ENCODE measurements around the gene PSENEN.

PSENEN gene

DNA sequence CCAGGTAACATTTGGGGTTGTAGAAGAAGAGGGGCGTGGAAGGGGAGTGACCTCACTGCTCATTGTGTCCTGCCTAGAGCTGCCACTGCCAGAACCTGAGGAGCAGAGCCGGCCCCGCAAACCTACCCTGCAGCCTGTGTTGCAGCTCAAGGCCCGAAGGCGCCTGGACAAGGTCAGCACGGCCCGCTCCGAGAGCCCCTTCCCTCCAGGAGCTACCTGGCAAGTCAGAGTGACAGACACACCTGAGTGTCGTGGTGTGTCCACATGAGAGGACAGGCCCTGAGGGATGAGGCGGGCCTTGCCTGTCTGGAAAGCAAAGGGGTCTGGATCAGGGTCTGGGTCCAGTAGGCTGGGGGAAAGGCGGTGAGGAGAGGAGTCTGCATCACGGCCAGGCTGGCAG lies 20.9 kb upstream of the PSENEN start:
- no peak for TF ChIP-seq CTCF (IDR thresholded peaks at IDR 0.05; ENCODE audit: low read depth, low read length, missing control alignments)

GRCh38 chr19:35725216-35725861 lies 20.1 kb upstream of the PSENEN start:
- H3K4me3 ChIP-seq (replicated peaks; ENCODE audit: low read depth, low read length), result no peak overlapping the region
- no peak for DNase-seq (ENCODE audit: extremely low read depth, low read depth)
- no peak for TF ChIP-seq CTCF (IDR thresholded peaks at IDR 0.05; ENCODE audit: low read depth, low read length, missing control alignments)

More for the DNA sequence above, 20.9 kb upstream of the PSENEN start:
- no peak for DNase-seq (ENCODE audit: extremely low read depth, low read depth)
- H3K4me3 ChIP-seq (replicated peaks; ENCODE audit: low read depth, low read length), result no peak overlapping the region

DNA sequence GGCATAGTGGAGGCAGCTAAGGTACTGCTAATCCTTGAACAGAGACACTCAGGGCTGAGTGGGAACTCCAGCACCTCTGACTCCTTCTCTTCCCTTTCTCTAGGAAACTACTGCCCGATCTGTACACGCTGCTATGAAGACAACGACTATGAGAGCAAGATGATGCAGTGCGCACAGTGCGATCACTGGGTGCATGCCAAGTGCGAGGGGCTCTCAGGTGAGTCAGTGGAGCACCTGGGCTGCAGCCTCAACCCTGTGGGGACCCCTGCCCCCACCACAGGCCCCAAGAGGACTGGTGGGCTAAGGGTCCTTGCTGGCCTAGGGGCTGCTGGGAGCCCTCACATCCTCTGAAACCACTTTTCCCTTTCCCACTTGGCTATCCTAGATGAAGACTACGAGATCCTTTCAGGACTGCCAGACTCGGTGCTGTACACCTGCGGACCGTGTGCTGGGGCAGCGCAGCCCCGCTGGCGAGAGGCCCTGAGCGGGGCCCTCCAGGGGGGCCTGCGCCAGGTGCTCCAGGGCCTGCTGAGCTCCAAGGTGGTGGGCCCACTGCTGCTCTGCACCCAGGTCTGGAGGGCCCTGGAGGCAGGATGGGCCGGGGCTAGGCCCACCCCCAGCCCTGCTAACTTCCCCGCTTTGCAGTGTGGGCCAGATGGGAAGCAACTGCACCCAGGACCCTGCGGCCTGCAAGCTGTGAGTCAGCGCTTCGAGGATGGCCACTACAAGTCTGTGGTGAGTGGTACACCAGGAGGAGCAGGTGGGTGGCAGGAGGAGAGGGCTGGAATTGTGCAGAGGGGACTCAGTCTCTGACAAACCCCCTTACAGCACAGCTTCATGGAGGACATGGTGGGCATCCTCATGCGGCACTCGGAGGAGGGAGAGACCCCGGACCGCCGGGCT lies 18.1 kb upstream of the PSENEN start:
- no peak overlapping the region for H3K4me3 ChIP-seq (replicated peaks; ENCODE audit: low read depth, low read length)
- no peak for TF ChIP-seq CTCF (IDR thresholded peaks at IDR 0.05; ENCODE audit: low read depth, low read length, missing control alignments)
- no peak for DNase-seq (ENCODE audit: extremely low read depth, low read depth)

- H3K4me3 ChIP-seq (replicated peaks; ENCODE audit: low read depth, low read length), result no peak overlapping the region
- no peak for DNase-seq (ENCODE audit: extremely low read depth, low read depth)
- TF ChIP-seq CTCF (IDR thresholded peaks at IDR 0.05; ENCODE audit: low read depth, low read length, missing control alignments), result no peak
Measured at GRCh38 chr19:35727956-35728706, 17.3 kb upstream of the PSENEN start.

- no peak for DNase-seq (ENCODE audit: extremely low read depth, low read depth)
- no peak overlapping the region for H3K4me3 ChIP-seq (replicated peaks; ENCODE audit: low read depth, low read length)
- no peak for TF ChIP-seq CTCF (IDR thresholded peaks at IDR 0.05; ENCODE audit: low read depth, low read length, missing control alignments)
Measured at GRCh38 chr19:35729021-35729420, 16.4 kb upstream of the PSENEN start.

DNA sequence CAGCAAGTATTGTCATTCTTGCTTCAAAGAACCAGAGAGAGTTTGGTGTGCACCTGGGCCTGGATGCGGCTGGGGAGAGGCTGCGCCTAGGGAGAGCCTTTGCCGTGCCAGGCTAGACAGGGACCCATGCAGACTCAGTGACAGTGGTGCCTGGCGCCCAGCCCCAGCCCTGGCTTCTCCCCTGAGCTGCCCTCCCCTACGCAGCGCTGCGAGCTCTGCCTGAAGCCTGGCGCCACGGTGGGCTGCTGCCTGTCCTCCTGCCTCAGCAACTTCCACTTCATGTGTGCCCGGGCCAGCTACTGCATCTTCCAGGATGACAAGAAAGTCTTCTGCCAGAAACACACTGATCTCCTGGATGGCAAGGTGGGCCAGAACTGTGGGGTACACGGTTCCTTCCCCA lies 15.7 kb upstream of the PSENEN start:
- no peak for TF ChIP-seq CTCF (IDR thresholded peaks at IDR 0.05; ENCODE audit: low read depth, low read length, missing control alignments)
- DNase-seq (ENCODE audit: extremely low read depth, low read depth), result no peak

More for the DNA sequence above, 15.7 kb upstream of the PSENEN start:
- H3K4me3 ChIP-seq (replicated peaks; ENCODE audit: low read depth, low read length), result no peak overlapping the region

Data from HFF-Myc (cell line).